HT1080 (cell line): ENCODE measurements around the gene SYTL2. TPM values are rescaled to one million over a fixed set of nuclear protein-coding genes. Genes with fewer than 3 reads are reported as not detected.
"Not testable (repeated sequence)": the region's sequence is repeated elsewhere in the genome, so short reads cannot be mapped to it uniquely, and the experiment has no call there.

Source experiments
- DNase-seq: peaks from one replicate; pipeline ENCODE4 v3.0.0-alpha.2; 2015; ENCODE audit warnings: low read depth
- total RNA-seq: library from RNA; depleted of rRNA; stranded (reverse); fragments of >200 nt; shearing (Covaris generic); gene quantifications from 2 replicates; pipeline ENCODE4 v1.2.3, GENCODE V29; 2014

The SYTL2 gene
- total RNA-seq, 1 experiment from 2014 or later, result 19.6 TPM

- peak; percentile 45 for DNase-seq
These were observed 125.0 kb downstream of the SYTL2 start, which contains the start of gene CCDC89 for GRCh38 chr11:85685820-85686459. TSS of gene CCDC89 (minus strand) at chr11:85686195. CDS start at chr11:85686130, 65 bp downstream.

- DNase-seq, result no peak
These were observed 125.7 kb downstream of the SYTL2 start for GRCh38 chr11:85685125-85685819.

- peak; percentile 48 for DNase-seq
These were observed 128.3 kb downstream of the SYTL2 start for GRCh38 chr11:85682330-85683305.

- no peak for DNase-seq
These were observed 130.0 kb downstream of the SYTL2 start for GRCh38 chr11:85680897-85681296.

GRCh38 chr11:85679576-85679975 is 131.4 kb downstream of the SYTL2 start:
- no peak for DNase-seq

GRCh38 chr11:85673393-85673792 is 137.5 kb downstream of the SYTL2 start:
- peak; percentile 31 for DNase-seq

- peak; percentile 40 for DNase-seq
These were observed 138.6 kb downstream of the SYTL2 start for GRCh38 chr11:85672105-85672902.

- DNase-seq, result not testable (repeated sequence)
These were observed 139.8 kb downstream of the SYTL2 start for GRCh38 chr11:85670949-85671663.

- DNase-seq, result no peak
These were observed 142.8 kb downstream of the SYTL2 start for GRCh38 chr11:85668157-85668556.

GRCh38 chr11:85666687-85667086 is 144.3 kb downstream of the SYTL2 start:
- no peak for DNase-seq

- DNase-seq, result no peak
These were observed 145.2 kb downstream of the SYTL2 start for GRCh38 chr11:85665733-85666132.

- peak; percentile 91 for DNase-seq
These were observed 146.1 kb downstream of the SYTL2 start, which contains the start of gene CREBZF for GRCh38 chr11:85664615-85665481. TSS of gene CREBZF (minus strand) at chr11:85665129. CDS start at chr11:85664875, 254 bp downstream.

- DNase-seq, result peak; percentile 65
These were observed 147.0 kb downstream of the SYTL2 start for GRCh38 chr11:85663753-85664614.

GRCh38 chr11:85663080-85663752 is 147.7 kb downstream of the SYTL2 start:
- no peak for DNase-seq

- DNase-seq, result no peak
These were observed 148.8 kb downstream of the SYTL2 start for GRCh38 chr11:85661972-85662664.

GRCh38 chr11:85658180-85658579 is 152.8 kb downstream of the SYTL2 start:
- no peak for DNase-seq

- DNase-seq, result no peak
These were observed 154.2 kb downstream of the SYTL2 start for GRCh38 chr11:85656777-85657176.
